Progenitor cell of endocrine pancreas (in vitro differentiated cells): ENCODE results near the gene HMCN2. TPM values are rescaled to one million over a fixed set of nuclear protein-coding genes. Genes with fewer than 3 reads are reported as not detected.

Source experiments
- DNase-seq: peaks from one replicate; pipeline ENCODE4 v3.0.0; 2021; ENCODE audit warnings: low spot score; ENCODE audit not compliant: unreplicated experiment
- H3K27ac Mint-ChIP-seq: 2 replicates; pipeline ENCODE4 v1.8.0; 2021; ENCODE audit warnings: mild to moderate bottlenecking, moderate library complexity, mixed read lengths
- H3K27me3 Mint-ChIP-seq: 2 replicates; pipeline ENCODE4 v1.8.0; 2021; ENCODE audit warnings: mixed read lengths
- H3K36me3 Mint-ChIP-seq: 2 replicates; pipeline ENCODE4 v1.8.0; 2022; ENCODE audit warnings: mixed read lengths; ENCODE audit not compliant: insufficient read depth
- H3K4me1 Mint-ChIP-seq: 2 replicates; pipeline ENCODE4 v1.8.0; 2021; ENCODE audit warnings: low read depth, mixed read lengths
- H3K4me3 Mint-ChIP-seq: 2 replicates; pipeline ENCODE4 v1.8.0; 2021; ENCODE audit warnings: low read depth, mild to moderate bottlenecking, moderate library complexity, mixed read lengths
- H3K9me3 Mint-ChIP-seq: 2 replicates; pipeline ENCODE4 v1.8.0; 2021; ENCODE audit warnings: low read depth, mixed read lengths
- total RNA-seq: library from RNA; stranded (reverse); gene quantifications from 2 replicates; pipeline ENCODE4 v1.2.1, GENCODE V29; 2021
- TF ChIP-seq, protein P1 (sequence below): fragments of 200-600 bp; sonication (generic); IDR thresholded peaks from one replicate; pipeline ENCODE4 v1.5.0; 2021; ENCODE audit warnings: antibody characterized with exemption, mild to moderate bottlenecking; ENCODE audit not compliant: unreplicated experiment

HMCN2 gene
- total RNA-seq, 1 donor from 2014 or later = 0.26 TPM

DNA sequence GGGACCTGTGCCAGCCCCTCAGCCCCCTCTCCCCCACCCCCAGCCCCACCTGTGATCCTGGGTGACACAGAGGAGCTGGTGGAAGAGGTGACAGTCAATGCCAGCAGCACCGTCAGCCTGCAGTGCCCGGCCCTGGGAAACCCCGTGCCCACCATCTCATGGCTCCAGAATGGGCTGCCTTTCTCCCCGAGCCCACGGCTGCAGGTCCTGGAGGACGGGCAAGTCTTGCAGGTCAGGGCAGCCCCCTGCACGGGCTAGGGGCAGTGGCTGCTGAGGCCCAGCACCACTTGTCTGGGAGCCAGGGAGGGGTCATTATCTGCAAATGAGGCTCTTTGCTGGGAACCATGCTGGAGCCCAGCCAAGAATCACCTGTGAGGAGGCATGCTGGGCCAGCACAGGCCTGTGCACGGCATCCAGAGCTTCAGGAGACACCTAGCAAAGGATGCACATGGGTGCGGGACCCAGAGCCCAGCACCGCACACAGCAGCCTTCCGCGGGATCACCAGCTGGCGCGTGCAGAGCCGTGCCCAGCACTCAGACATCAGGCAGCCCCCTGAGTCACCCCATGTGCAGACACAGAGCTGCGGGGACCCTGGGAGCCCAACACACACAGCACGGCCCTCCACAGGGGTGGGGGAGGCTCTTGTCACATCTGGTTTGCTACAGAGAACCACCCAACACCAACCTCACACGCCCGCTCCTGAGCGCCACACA is 117.2 kb downstream of the HMCN2 start:
- H3K4me3 Mint-ChIP-seq = no peak overlapping the region
- H3K36me3 Mint-ChIP-seq = no peaks in the 10 kb centered on the region
- H3K27me3 Mint-ChIP-seq = peaks cover 4% of the 10 kb centered on the region
- TF ChIP-seq, protein P1, sequence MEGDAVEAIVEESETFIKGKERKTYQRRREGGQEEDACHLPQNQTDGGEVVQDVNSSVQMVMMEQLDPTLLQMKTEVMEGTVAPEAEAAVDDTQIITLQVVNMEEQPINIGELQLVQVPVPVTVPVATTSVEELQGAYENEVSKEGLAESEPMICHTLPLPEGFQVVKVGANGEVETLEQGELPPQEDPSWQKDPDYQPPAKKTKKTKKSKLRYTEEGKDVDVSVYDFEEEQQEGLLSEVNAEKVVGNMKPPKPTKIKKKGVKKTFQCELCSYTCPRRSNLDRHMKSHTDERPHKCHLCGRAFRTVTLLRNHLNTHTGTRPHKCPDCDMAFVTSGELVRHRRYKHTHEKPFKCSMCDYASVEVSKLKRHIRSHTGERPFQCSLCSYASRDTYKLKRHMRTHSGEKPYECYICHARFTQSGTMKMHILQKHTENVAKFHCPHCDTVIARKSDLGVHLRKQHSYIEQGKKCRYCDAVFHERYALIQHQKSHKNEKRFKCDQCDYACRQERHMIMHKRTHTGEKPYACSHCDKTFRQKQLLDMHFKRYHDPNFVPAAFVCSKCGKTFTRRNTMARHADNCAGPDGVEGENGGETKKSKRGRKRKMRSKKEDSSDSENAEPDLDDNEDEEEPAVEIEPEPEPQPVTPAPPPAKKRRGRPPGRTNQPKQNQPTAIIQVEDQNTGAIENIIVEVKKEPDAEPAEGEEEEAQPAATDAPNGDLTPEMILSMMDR = no peak
- H3K27ac Mint-ChIP-seq = no peak overlapping the region
- DNase-seq = no peak
- peaks cover 2% of the 10 kb centered on the region for H3K4me1 Mint-ChIP-seq
- H3K9me3 Mint-ChIP-seq = no peaks in the 10 kb centered on the region

DNA sequence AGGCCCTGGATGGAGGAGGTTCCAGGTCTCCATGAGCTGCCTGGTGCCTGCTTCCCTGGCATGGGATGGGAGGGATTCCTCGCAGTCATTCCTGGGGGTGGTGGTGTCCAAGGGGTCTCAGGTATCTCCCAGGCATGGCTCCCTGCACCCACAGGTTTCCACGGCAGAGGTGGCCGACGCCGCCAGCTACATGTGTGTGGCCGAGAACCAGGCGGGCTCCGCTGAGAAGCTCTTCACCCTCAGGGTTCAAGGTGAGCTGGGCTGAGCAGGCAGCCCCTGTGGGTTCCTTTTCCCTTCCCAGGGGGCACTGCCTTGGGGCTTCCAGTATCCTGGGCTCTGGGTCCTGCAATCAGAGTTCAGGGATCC is 117.8 kb downstream of the HMCN2 start:
- TF ChIP-seq, protein P1 = no peak
- peaks cover 2% of the 10 kb centered on the region for H3K4me1 Mint-ChIP-seq
- H3K27ac Mint-ChIP-seq = no peak overlapping the region
- no peaks in the 10 kb centered on the region for H3K36me3 Mint-ChIP-seq
- peaks cover 4% of the 10 kb centered on the region for H3K27me3 Mint-ChIP-seq
- H3K4me3 Mint-ChIP-seq = no peak overlapping the region
- no peaks in the 10 kb centered on the region for H3K9me3 Mint-ChIP-seq
- DNase-seq = no peak

DNA sequence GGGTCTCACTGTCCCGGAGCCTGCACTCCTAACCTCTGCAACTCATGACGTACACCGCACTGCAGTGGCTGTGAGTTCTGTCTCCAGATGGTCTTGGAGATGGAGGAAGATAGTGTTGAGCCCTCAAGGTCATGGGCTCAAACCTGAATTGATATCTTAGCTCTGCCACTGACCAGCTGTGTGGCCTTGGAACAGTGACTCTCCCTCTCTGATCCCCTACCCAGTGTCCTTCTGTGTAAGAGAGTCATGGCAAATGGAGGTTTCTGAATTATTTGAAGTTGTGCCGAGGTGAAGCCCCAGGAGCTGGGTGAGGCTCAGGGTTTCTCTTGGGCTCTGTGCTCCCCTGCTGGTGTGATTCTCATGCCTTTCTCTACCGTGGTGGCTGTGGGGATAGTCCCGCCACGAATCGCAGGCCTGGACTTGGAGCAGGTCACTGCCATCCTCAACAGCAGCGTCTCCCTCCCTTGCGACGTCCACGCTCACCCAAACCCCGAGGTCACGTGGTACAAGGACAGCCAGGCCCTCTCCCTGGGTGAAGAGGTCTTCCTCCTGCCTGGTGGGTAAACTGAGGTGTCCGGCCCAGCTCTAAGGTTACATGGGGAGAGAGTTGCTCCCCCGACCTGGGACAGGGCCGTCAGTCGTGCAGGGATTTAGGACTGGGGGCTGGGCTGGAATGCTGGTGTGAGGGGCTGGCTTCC is 118.6 kb downstream of the HMCN2 start:
- H3K27ac Mint-ChIP-seq = no peak overlapping the region
- TF ChIP-seq, protein P1 = no peak
- H3K36me3 Mint-ChIP-seq = no peaks in the 10 kb centered on the region
- peaks cover 4% of the 10 kb centered on the region for H3K27me3 Mint-ChIP-seq
- H3K9me3 Mint-ChIP-seq = no peaks in the 10 kb centered on the region
- peaks cover 2% of the 10 kb centered on the region for H3K4me1 Mint-ChIP-seq
- H3K4me3 Mint-ChIP-seq = no peak overlapping the region
- no peak for DNase-seq

DNA sequence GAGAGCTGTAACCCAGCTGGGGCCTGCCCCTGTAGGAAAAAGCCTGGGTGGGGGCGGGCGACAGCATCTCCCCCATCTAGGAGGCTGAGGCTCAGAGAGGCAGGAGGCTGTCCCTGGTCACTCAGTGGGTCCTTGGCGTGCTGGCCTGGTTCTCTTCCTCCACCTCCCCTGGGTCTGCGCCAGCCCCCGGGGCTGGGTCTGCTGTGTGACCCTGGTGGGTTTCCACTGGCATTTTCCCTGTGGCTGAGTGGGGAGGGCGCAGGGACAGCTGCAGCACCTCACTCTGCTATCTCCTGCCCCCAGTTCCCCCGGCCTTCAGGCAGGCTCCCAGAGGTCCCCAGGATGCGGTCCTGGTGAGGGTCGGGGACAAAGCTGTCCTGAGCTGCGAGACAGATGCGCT is 119.7 kb downstream of the HMCN2 start:
- H3K4me1 Mint-ChIP-seq = peaks cover 3% of the 10 kb centered on the region
- TF ChIP-seq, protein P1 = no peak
- H3K36me3 Mint-ChIP-seq = no peaks in the 10 kb centered on the region
- H3K9me3 Mint-ChIP-seq = no peaks in the 10 kb centered on the region
- H3K27me3 Mint-ChIP-seq = peaks cover 4% of the 10 kb centered on the region
- no peak overlapping the region for H3K27ac Mint-ChIP-seq
- H3K4me3 Mint-ChIP-seq = no peak overlapping the region
- DNase-seq = no peak

DNA sequence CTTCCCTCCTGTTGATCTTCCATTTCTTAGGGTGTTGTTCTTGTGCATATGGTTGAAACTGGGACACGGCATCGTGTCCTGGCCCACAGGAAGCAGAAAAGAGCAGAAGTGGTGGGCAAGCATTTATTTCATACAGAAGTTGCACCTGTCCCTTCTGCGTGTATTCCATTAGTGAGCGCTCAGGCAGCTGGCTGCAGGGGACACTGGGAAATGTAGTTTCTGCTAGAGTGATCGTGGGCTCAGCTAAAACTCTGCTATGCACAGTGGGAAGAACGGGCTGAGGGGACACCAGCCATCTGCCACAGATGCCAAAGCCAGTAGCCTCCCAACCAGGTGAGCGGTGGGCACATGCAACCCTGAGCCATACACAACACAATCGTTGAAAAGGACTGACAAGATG is 121.8 kb downstream of the HMCN2 start:
- Mint-ChIP-seq H3K4me1 (peaks cover 4% of the 10 kb centered on the region), H3K9me3 (no peaks in the 10 kb centered on the region), H3K27ac (no peak overlapping the region), H3K27me3 (peaks cover 4% of the 10 kb centered on the region), H3K36me3 (no peaks in the 10 kb centered on the region), H3K4me3 (no peak overlapping the region)
- TF ChIP-seq, protein P1 = no peak
- DNase-seq = no peak
